Osteoblast (primary cell): ENCODE data around the gene HOXB3. TPM values are rescaled to one million over a fixed set of nuclear protein-coding genes. Genes with fewer than 3 reads are reported as not detected.
A peak's percentile ranks its signal among the peaks of the same experiment; 100 is the strongest.

Experiments used
- DNase-seq: peaks from one replicate; pipeline ENCODE4 v3.0.0; 2011; ENCODE audit warnings: low spot score, mixed read lengths; ENCODE audit not compliant: insufficient read length; ENCODE audit errors: missing footprints
- H2AFZ ChIP-seq: 2 replicates; pipeline ENCODE4 v1.6.0; 2011; ENCODE audit warnings: mild to moderate bottlenecking, low read length
- H3K27ac ChIP-seq: 2 replicates; pipeline ENCODE4 v1.5.1; 2011; ENCODE audit warnings: mild to moderate bottlenecking, low read depth, low read length, moderate library complexity
- H3K27me3 ChIP-seq: 2 replicates; pipeline ENCODE4 v1.6.0; 2012; ENCODE audit warnings: mild to moderate bottlenecking, control low read depth, inconsistent platforms, low read length, moderate library complexity; ENCODE audit not compliant: insufficient read depth
- H3K36me3 ChIP-seq: 2 replicates; pipeline ENCODE4 v1.5.1; 2011; ENCODE audit warnings: mild to moderate bottlenecking, low read length, control low read depth, moderate library complexity; ENCODE audit not compliant: insufficient read depth
- H3K4me1 ChIP-seq: 2 replicates; pipeline ENCODE4 v1.5.1; 2011; ENCODE audit warnings: mild to moderate bottlenecking, low read length, control low read depth, moderate library complexity; ENCODE audit not compliant: insufficient read depth
- H3K4me2 ChIP-seq: 2 replicates; pipeline ENCODE4 v1.6.0; 2011; ENCODE audit warnings: mild to moderate bottlenecking, low read length; ENCODE audit not compliant: insufficient read depth
- H3K4me3 ChIP-seq: fragments of 200-600 bp; sonication (generic); 3 replicates; pipeline ENCODE4 v1.5.1; 2012; ENCODE audit warnings: mild to moderate bottlenecking, low read length, inconsistent platforms; ENCODE audit not compliant: insufficient read depth
- H3K79me2 ChIP-seq: 2 replicates; pipeline ENCODE4 v1.6.0; 2012; ENCODE audit warnings: mild to moderate bottlenecking, low read length, control low read depth, inconsistent platforms; ENCODE audit not compliant: insufficient read depth
- H3K9me3 ChIP-seq: 2 replicates; pipeline ENCODE4 v1.5.1; 2011; ENCODE audit warnings: low read depth, low read length, control low read depth
- H4K20me1 ChIP-seq: 2 replicates; pipeline ENCODE4 v1.6.0; 2012; ENCODE audit warnings: mild to moderate bottlenecking, low read length, control low read depth; ENCODE audit not compliant: insufficient read depth
- total RNA-seq: library from RNA; depleted of rRNA; stranded (reverse); fragments of >200 nt; gene quantifications from 2 replicates; pipeline ENCODE4 v1.2.3, GENCODE V29; 2012
- TF ChIP-seq, protein P1 (sequence below): IDR thresholded peaks from 2 replicates; pipeline ENCODE4 v1.5.1; 2011; ENCODE audit warnings: mild to moderate bottlenecking, low read depth, low read length, moderate library complexity; ENCODE audit errors: extremely low read depth

HOXB3 gene
- total RNA-seq, 1 donor, result 1.8 TPM

GRCh38 chr17:48627623-48628521, 37.8 kb upstream of the HOXB3 start:
- Histone ChIP-seq H3K4me1 (no peaks in the 10 kb centered on the region), H3K27me3 (peaks cover 98% of the 10 kb centered on the region), H3K9me3 (no peaks in the 10 kb centered on the region), H3K27ac (no peak overlapping the region), H3K36me3 (no peaks in the 10 kb centered on the region), H3K4me2 (no peak overlapping the region), H3K4me3 (no peak overlapping the region), H3K79me2 (no peaks in the 10 kb centered on the region), H4K20me1 (peaks cover 2% of the 10 kb centered on the region), H2AFZ (no peak overlapping the region)
- DNase-seq, result no peak
- TF ChIP-seq, protein P1, sequence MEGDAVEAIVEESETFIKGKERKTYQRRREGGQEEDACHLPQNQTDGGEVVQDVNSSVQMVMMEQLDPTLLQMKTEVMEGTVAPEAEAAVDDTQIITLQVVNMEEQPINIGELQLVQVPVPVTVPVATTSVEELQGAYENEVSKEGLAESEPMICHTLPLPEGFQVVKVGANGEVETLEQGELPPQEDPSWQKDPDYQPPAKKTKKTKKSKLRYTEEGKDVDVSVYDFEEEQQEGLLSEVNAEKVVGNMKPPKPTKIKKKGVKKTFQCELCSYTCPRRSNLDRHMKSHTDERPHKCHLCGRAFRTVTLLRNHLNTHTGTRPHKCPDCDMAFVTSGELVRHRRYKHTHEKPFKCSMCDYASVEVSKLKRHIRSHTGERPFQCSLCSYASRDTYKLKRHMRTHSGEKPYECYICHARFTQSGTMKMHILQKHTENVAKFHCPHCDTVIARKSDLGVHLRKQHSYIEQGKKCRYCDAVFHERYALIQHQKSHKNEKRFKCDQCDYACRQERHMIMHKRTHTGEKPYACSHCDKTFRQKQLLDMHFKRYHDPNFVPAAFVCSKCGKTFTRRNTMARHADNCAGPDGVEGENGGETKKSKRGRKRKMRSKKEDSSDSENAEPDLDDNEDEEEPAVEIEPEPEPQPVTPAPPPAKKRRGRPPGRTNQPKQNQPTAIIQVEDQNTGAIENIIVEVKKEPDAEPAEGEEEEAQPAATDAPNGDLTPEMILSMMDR, result no peak

- no peak overlapping the region for H3K27ac ChIP-seq
Measured at GRCh38 chr17:48627118-48627597, 37.1 kb upstream of the HOXB3 start.

GRCh38 chr17:48626245-48627117, 36.4 kb upstream of the HOXB3 start, which contains the start of gene HOXB9:
Gene HOXB9 (minus strand): TSS chr17:48626358. CDS start chr17:48626269, 89 bp downstream.
- Histone ChIP-seq H3K4me3 (no peak within 1 kb of the TSS), H2AFZ (no peak within 1 kb of the TSS)

More at GRCh38 chr17:48627118-48627597, 37.1 kb upstream of the HOXB3 start:
- no peak overlapping the region for H3K4me3 ChIP-seq
- no peaks in the 10 kb centered on the region for H3K79me2 ChIP-seq
- H3K36me3 ChIP-seq, result no peaks in the 10 kb centered on the region
- no peak overlapping the region for H3K4me2 ChIP-seq
- TF ChIP-seq, protein P1, result no peak
- no peaks in the 10 kb centered on the region for H3K9me3 ChIP-seq
- H4K20me1 ChIP-seq, result no peaks in the 10 kb centered on the region
- H3K27me3 ChIP-seq, result peaks cover 98% of the 10 kb centered on the region
- no peak for DNase-seq
- H2AFZ ChIP-seq, result no peak overlapping the region
- no peaks in the 10 kb centered on the region for H3K4me1 ChIP-seq

More at GRCh38 chr17:48626245-48627117, 36.4 kb upstream of the HOXB3 start, which contains the start of gene HOXB9:
- Histone ChIP-seq H3K27ac (no peak within 1 kb of the TSS), H3K4me1 (no peaks in the 10 kb centered on the region), H4K20me1 (no peaks in the 10 kb centered on the region), H3K27me3 (peaks cover 98% of the 10 kb centered on the region), H3K36me3 (no peaks in the 10 kb centered on the region), H3K79me2 (no peaks in the 10 kb centered on the region), H3K4me2 (peak within 1 kb of the TSS; percentile 13), H3K9me3 (no peaks in the 10 kb centered on the region)
- TF ChIP-seq, protein P1, result no peak
- DNase-seq, result no peak
